ENCODE data around the gene NTHL1. TPM values are rescaled to one million over a fixed set of nuclear protein-coding genes. Genes with fewer than 3 reads are reported as not detected.

The NTHL1 gene
- total and polyA plus RNA-seq, 10 of the 15 experiments (the other 5 are each of a cell fraction or from before 2014, with no cell fraction given): 0.85 to 54.7 (median 39.0) TPM

DNA sequence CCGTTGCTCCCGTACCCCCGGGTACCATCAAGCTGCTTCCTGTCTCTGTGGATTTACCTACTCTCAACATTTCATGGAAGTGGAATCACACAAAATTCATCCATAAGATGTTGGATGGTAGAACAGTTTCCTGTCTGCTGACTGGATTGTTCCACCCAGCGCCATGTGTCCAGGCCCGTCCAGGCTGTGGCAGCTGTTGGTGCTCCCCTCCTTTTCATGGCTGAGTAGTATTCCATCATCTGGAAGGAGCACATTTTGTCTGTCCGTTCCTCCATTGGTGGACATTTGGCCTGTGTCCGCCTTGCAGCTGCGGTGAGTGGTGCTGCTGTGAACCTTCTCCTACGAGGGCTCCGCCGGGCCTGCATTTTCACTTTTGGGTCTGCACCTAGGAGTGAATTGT, 18.5 kb upstream of the NTHL1 start:
- ChIA-PET SMC1A (ENCODE audit: uncharacterized antibody, unreplicated experiment) (no interaction called here), RAD21 (ENCODE audit: unreplicated experiment) (no interaction called here), POLR2A (no interaction called here), CTCF (no interaction called here)
- intact Hi-C loops (cut with micrococcal nuclease; ENCODE audit: unreplicated experiment): no loop called here
- no peaks in the 10 kb centered on the region for H3K4me1 ChIP-seq (ENCODE audit: control insufficient read depth, insufficient read depth, low read length)
- H3K4me2 ChIP-seq (ENCODE audit: control insufficient read depth, insufficient read depth): no peak overlapping the region
- H3K9me3 ChIP-seq (replicated peaks; ENCODE audit: control insufficient read depth, insufficient read depth, low read length): no peaks in the 10 kb centered on the region
- peaks cover 2% of the 10 kb centered on the region in 2 experiments; a peak in 3 of 4 replicates for H3K36me3 ChIP-seq (ENCODE audit: control insufficient read depth in 2 of 2, insufficient read depth in 2 of 2, low read length in 1 of 2)
- in situ Hi-C loops (cut with MboI): no loop called here
- H3K27ac ChIP-seq (ENCODE audit: control insufficient read depth, insufficient read depth): no peak overlapping the region
- no TSS peak for BruUV-seq (replicated peaks)
- DNase-seq (ENCODE audit: low read depth, low spot score): no peak
- H3K27me3 ChIP-seq (replicated peaks in 1 of 2; ENCODE audit: control insufficient read depth in 2 of 2, insufficient read depth in 2 of 2, low read length in 1 of 2): no peaks in the 10 kb centered on the region
- ATAC-seq: no peak
- TF ChIP-seq ATF7 (IDR thresholded peaks at IDR 0.05; ENCODE audit: low read depth) (no peak), POLR2AphosphoS2 (IDR thresholded peaks at IDR 0.05; ENCODE audit: low read depth, low read length) (no peak), STAT3 (IDR thresholded peaks at IDR 0.05; ENCODE audit: low read depth, low read length) (no peak), SREBF1 (IDR thresholded peaks at IDR 0.05; ENCODE audit: low read length) (no peak), MXI1 (IDR thresholded peaks at IDR 0.05; ENCODE audit: low read depth, low read length) (no peak), NFYB (IDR thresholded peaks at IDR 0.05; ENCODE audit: insufficient read depth, low read depth, low read length) (no peak), PBX3 (IDR thresholded peaks at IDR 0.05; ENCODE audit: insufficient replicate concordance, low read depth, low read length) (no peak)
- H4K20me1 ChIP-seq (ENCODE audit: control insufficient read depth, insufficient read depth): no peaks in the 10 kb centered on the region
- WGBS (ENCODE audit: insufficient coverage, insufficient replicate concordance, low lambda C conversion rate, missing lambda C conversion rate): 94% methylated on average over 11 of the region's 11 CpGs
- no peak overlapping the region for H3K4me3 ChIP-seq
- FAIRE-seq: no peak
- H2AFZ ChIP-seq (ENCODE audit: control insufficient read depth, low read depth, low read length): no peak overlapping the region
- no peak overlapping the region for H3K9ac ChIP-seq (ENCODE audit: control insufficient read depth, insufficient read depth, low read length)
- H3K79me2 ChIP-seq (ENCODE audit: control insufficient read depth, insufficient read depth, low read length): no peaks in the 10 kb centered on the region
